NCI-H1092 treated with DMSO at 0.1 percent for 48 hours (cell line): ENCODE data around the gene ELOVL6.
"Not testable (repeated sequence)": the region's sequence is repeated elsewhere in the genome, so short reads cannot be mapped to it uniquely, and the experiment has no call there.

ENCODE experiments used
- DNase-seq: peaks from one replicate; lab custom pipeline; 2025; lab: John Stamatoyannopoulos, UW

ELOVL6 gene, protein sequence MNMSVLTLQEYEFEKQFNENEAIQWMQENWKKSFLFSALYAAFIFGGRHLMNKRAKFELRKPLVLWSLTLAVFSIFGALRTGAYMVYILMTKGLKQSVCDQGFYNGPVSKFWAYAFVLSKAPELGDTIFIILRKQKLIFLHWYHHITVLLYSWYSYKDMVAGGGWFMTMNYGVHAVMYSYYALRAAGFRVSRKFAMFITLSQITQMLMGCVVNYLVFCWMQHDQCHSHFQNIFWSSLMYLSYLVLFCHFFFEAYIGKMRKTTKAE

GRCh38 chr4:110198435-110199416, at the start of gene ELOVL6:
Gene ELOVL6, minus strand, starts transcription at chr4:110198615. Its CDS starts 280 bp downstream, at chr4:110198335.
- peak; percentile 63 for DNase-seq

DNA sequence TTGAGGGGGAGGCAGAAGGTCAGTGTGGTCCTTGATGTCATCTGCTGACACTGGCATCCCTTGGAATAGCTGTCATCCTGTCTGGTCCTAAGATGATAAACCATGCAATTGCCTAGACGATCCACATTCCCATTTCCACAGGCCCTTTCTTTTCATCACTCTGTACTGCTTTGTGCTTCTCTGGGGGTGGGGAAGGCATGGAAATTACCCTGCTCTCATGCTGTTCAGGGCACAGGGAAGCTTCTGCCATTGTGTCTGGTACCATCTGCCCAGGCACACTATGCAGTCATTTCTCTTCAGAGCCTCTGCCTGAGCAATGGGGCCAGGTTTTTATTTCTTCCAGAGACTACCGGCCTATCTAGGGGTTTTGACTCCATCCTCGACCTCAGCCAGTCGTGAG, 49.7 kb upstream of the ELOVL6 start:
- no peak for DNase-seq

GRCh38 chr4:110247591-110247990, 49.2 kb upstream of the ELOVL6 start:
- no peak for DNase-seq

DNA sequence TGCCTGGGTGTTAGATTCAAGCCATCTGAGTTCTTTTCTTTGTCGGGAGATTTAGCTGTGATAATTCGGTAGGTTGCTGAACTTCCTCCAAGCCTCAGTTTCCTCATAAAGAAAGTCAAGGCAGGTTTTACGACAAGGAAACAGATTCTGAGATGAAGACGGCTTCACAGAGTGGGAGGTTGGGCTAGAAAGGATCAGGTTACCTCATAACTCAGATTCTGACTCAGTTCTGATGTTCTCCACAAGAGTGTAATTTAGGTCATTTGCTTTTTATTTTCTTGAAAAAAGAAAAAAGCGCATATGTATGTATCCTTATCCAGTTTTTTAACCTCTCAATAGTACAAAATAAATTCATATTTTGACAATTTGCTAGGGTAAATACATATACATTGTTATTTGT, 47.2 kb upstream of the ELOVL6 start:
- DNase-seq, result no peak

- no peak for DNase-seq
Measured at GRCh38 chr4:110236324-110236723, 37.9 kb upstream of the ELOVL6 start.

- not testable (repeated sequence) for DNase-seq
Measured at GRCh38 chr4:110233581-110233980, 35.2 kb upstream of the ELOVL6 start.

DNA sequence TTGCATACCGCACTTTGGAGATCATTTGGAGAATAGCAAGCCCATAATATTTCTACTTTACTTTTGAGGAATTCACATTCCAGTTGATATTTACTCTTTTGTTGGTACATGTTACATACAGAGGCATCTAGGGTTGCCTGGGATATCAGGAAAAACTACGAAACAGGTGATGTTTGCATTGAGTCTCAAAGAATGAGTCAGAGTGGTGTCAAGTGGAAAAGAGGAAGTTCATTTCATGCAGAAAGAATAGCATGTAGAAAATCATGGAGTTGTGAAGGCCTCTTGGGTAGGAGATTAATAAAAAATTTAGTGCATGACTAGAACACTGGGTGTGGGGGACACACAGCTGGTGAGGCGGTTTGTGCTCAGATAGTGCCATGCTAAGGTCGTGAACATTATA, 33.5 kb upstream of the ELOVL6 start:
- DNase-seq, result no peak

- no peak for DNase-seq
Measured at GRCh38 chr4:110229266-110229665, 30.9 kb upstream of the ELOVL6 start.

GRCh38 chr4:110224812-110225211, 26.4 kb upstream of the ELOVL6 start:
- DNase-seq, result no peak

DNA sequence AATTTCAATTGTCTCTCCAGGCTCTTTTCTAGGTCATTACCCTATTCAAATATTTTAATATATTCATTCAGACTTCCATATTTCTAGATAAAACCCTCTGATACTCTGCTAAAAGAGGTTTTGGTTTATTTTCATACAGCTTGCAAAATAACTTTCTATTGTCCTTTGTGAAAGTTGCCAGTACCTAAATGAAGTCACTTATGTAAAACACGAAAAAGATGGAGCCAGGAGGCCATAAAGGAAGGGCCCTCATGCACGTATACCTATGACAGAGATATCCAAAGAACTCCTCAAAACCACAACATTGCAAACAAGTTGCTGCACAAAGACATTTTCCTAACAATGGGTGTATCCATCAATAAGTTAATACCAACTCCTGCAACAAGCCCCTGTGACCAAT, 25.7 kb upstream of the ELOVL6 start:
- DNase-seq, result no peak

DNA sequence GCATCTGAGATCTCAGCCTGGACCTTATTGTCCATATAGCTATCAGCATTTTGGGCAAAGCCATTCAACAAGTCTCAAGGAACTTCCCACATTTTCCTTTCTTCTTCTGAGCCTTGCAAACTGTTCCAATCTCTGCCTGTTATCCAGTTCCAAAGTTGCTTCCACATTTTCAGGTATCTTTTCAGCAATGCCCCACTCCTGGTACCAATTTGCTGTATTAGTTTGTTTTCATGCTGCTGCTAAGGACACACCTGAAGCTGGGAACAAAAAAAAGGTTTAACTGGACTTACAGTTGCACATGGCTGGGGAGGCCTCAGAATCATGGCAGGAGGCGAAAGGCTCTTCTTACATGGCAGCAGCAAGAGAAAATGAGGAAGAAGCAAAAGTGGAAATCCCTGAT, 20.5 kb upstream of the ELOVL6 start:
- DNase-seq, result not testable (repeated sequence)

DNA sequence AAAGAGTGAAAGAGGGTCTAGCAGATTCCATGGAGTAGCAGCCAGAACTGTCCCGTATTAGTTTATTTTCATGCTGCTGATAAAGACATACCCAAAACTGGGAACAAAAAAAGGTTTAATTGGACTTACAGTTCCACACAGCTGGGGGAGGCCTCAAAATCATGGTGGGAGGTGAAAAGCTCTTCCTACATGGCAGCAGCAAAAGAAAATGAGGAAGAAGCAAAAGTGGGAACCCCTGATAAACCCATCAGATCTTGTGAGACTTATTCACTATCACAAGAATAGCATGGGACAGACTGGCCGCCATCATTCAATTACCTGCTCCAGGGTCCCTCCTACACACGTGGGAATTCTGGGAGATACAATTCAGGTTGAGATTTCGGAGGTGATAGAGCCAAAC, 18.8 kb upstream of the ELOVL6 start:
- not testable (repeated sequence) for DNase-seq

GRCh38 chr4:110216129-110216528, 17.7 kb upstream of the ELOVL6 start:
- no peak for DNase-seq

- no peak for DNase-seq
Measured at GRCh38 chr4:110211770-110212061, 13.3 kb upstream of the ELOVL6 start.

GRCh38 chr4:110211007-110211769, 12.8 kb upstream of the ELOVL6 start:
- peak; percentile 41 for DNase-seq

- no peak for DNase-seq
Measured at GRCh38 chr4:110208419-110208818, 10.0 kb upstream of the ELOVL6 start.

DNA sequence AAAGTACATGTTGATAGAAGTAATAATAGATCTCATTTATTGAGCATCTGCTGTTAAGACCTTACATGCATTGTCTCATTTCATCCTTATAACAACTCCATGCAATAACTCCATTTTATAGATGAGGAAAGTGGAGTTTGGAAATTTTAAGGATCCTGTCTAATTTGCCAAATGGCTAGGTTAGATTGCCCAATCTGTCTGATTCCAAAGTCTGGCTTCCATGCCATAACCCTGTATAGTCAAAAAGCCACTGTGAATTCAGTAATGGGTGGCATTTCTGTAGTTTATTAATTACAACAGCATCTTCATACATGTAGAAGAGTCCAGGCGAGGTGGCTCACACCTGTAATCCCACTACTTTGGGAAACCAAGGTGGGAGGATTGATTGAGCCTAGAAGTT, 8.8 kb upstream of the ELOVL6 start:
- no peak for DNase-seq

GRCh38 chr4:110202024-110202423, 3.6 kb upstream of the ELOVL6 start:
- DNase-seq, result no peak

DNA sequence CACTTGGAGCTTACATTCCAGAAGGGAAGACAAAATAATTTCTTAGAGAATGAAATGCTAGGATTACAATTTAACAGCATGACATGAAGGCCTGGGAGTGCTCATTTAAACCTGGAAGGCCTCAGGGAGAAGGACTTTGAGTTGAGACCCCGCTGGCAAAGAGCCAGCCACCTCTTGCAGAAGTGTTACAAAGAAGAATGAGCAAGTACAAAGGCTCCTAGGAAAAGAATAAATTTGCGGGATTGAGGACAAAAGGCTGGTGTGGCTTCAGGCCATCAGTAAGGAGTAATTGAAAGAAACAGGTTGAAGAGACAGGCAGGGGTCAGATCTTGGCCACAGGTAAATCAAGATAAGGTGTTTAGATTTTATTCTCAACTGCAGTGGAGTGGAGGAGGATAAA, 3.1 kb upstream of the ELOVL6 start:
- no peak for DNase-seq

DNA sequence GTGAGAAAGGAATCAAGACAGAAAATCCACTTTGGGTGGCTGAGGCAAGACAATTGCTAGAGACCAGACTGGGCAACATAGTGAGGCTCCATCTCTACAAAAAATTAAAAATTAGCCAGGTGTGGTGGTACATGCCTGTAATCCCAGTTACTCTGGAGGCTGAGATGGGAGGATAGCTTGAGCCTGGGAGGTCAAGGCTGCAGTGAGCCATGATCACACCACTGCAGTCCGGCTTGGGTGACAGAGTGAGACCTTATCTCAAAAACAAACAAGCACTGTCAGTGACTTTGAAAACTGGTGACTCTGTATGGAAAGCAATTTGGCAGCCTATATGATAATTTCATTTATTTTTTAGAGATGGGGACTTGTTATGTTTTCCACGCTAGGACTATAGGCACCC, 2.3 kb upstream of the ELOVL6 start:
- no peak for DNase-seq

DNA sequence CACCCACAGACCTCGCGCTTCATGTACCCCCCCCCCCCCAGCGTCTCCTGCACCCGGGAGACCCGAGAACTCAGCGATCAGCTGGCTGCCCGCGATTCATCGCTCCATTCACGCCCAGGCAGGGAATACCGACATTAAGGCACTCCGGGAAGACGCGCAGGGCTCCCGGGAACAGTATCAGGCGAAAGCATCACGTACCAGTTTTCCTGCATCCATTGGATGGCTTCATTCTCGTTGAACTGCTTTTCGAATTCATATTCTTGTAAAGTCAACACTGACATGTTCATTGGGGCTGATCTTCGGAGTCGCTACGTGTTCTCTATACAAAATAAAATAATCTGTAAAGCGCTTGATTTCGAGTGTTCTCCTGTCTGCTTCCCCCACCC, 373 bp downstream of the ELOVL6 start:
- DNase-seq, result peak; percentile 70

- peak; percentile 70 for DNase-seq
Measured at GRCh38 chr4:110197529-110198042, 829 bp downstream of the ELOVL6 start.
